NCI-H2227 (cell line): ENCODE results near the gene FGG.

Source experiments
- DNase-seq: peaks from one replicate; lab custom pipeline; 2025; ENCODE audit not compliant: unreplicated experiment; lab: John Stamatoyannopoulos, UW

The FGG gene

GRCh38 chr4:154586296-154587033, 26.0 kb downstream of the FGG start:
- DNase-seq: no peak

- DNase-seq: no peak
Observed at GRCh38 chr4:154585369-154586018, 27.0 kb downstream of the FGG start.

GRCh38 chr4:154584259-154584658, 28.2 kb downstream of the FGG start:
- no peak for DNase-seq

GRCh38 chr4:154583677-154584076, 28.8 kb downstream of the FGG start:
- no peak for DNase-seq

GRCh38 chr4:154583230-154583629, 29.2 kb downstream of the FGG start:
- no peak for DNase-seq

GRCh38 chr4:154582723-154583122, 29.7 kb downstream of the FGG start:
- no peak for DNase-seq

- no peak for DNase-seq
Observed at GRCh38 chr4:154579927-154580326, 32.5 kb downstream of the FGG start.

- no peak for DNase-seq
Observed at GRCh38 chr4:154578919-154579318, 33.5 kb downstream of the FGG start.

- DNase-seq: no peak
Observed at GRCh38 chr4:154577324-154577723, 35.1 kb downstream of the FGG start.

- no peak for DNase-seq
Observed at GRCh38 chr4:154574311-154574710, 38.1 kb downstream of the FGG start.

- no peak for DNase-seq
Observed at GRCh38 chr4:154573190-154573870, 39.1 kb downstream of the FGG start.

GRCh38 chr4:154569584-154569983, 42.9 kb downstream of the FGG start:
- DNase-seq: no peak

- no peak for DNase-seq
Observed at GRCh38 chr4:154569028-154569427, 43.4 kb downstream of the FGG start.

- no peak for DNase-seq
Observed at GRCh38 chr4:154566639-154567204, 45.7 kb downstream of the FGG start.

GRCh38 chr4:154565704-154566103, 46.8 kb downstream of the FGG start:
- DNase-seq: no peak

GRCh38 chr4:154564311-154564710, 48.1 kb downstream of the FGG start:
- DNase-seq: no peak

GRCh38 chr4:154562697-154563254, 49.7 kb downstream of the FGG start, which contains the start of gene FGB:
TSS of gene FGB (plus strand) at chr4:154563011. CDS start at chr4:154563019, 8 bp downstream.
- DNase-seq: no peak

GRCh38 chr4:154560824-154561231, 51.6 kb downstream of the FGG start:
- no peak for DNase-seq

GRCh38 chr4:154560419-154560801, 52.0 kb downstream of the FGG start:
- DNase-seq: no peak

GRCh38 chr4:154559494-154560418, 52.7 kb downstream of the FGG start:
- peak; percentile 57 for DNase-seq
